K562 (cell line): Measurements from ENCODE around the gene CNTN5.

Source experiments
- ARID2 ChIP-seq: fragments of 450-650 bp; IDR thresholded peaks from 2 replicates; pipeline ENCODE4 v1.6.1; 2017; ENCODE audit warnings: antibody characterized with exemption, mild to moderate bottlenecking
- HINFP ChIP-seq: fragments of 450-650 bp; conservative IDR thresholded peaks from 2 replicates; pipeline ENCODE4 v1.6.1; 2016; ENCODE audit warnings: missing genetic modification characterization, low read depth, mild to moderate bottlenecking, control low read depth, missing compliant biosample characterization
- HNRNPH1 ChIP-seq: fragments of 200-400 bp; formaldehyde crosslinking; optimal IDR thresholded peaks from 2 replicates; pipeline ENCODE3; 2017; ENCODE audit warnings: low read depth, mild to moderate bottlenecking, low read length, moderate library complexity
- MAX ChIP-seq: sonication (generic); formaldehyde crosslinking; IDR thresholded peaks from 2 replicates; pipeline ENCODE4 v1.9.0; 2022; ENCODE audit warnings: mild to moderate bottlenecking, missing genetic modification reagents
- PCBP1 ChIP-seq: fragments of 200-400 bp; formaldehyde crosslinking; IDR thresholded peaks from 2 replicates; pipeline ENCODE4 v1.6.1; 2018; ENCODE audit warnings: mild to moderate bottlenecking, low read depth, low read length; ENCODE audit not compliant: poor library complexity, severe bottlenecking
- TARDBP ChIP-seq: fragments of 450-650 bp; IDR thresholded peaks from 2 replicates; pipeline ENCODE4 v1.6.1; 2016
- ZNF561 ChIP-seq: fragments of 450-650 bp; formaldehyde crosslinking; conservative IDR thresholded peaks from 2 replicates; pipeline ENCODE4 v1.4.0; 2020; ENCODE audit warnings: mild to moderate bottlenecking, moderate library complexity
- ZNF639 ChIP-seq, 2 experiments: fragments of 200-800 bp in 1 of 2; sonication (Bioruptor generic) in 1 of 2; sonication (generic) in 1 of 2; formaldehyde crosslinking in 1 of 2; IDR thresholded peaks in 1 of 2; conservative IDR thresholded peaks in 1 of 2; 2 replicates each; pipeline versions ENCODE4 v1.5.0 to v1.6.1; 2016 to 2020; ENCODE audit warnings: missing compliant biosample characterization in 1 of 2, missing genetic modification characterization in 1 of 2, missing genetic modification reagents in 1 of 2
- ZNF76 ChIP-seq: fragments of 250-450 bp; sonication (Bioruptor Pico); IDR thresholded peaks from 2 replicates; pipeline ENCODE4 v1.4.0; 2020; ENCODE audit warnings: mild to moderate bottlenecking, moderate library complexity, borderline replicate concordance

GRCh38 chr11:99277281-99277680 is 256.5 kb downstream of the CNTN5 start:
- no peak for TF ChIP-seq ZNF561 (CRISPR knock-in tag)
- no peak for TF ChIP-seq TARDBP
- TF ChIP-seq ZNF76 (CRISPR knock-in tag), result no peak
- TF ChIP-seq MAX (CRISPR knock-in tag), result no peak
- no peak for TF ChIP-seq ZNF639 (CRISPR knock-in tag; conservative IDR thresholded peaks at IDR 0.05 in 1 of 2, IDR thresholded peaks at IDR 0.05 in 1 of 2)
- no peak for TF ChIP-seq PCBP1
- no peak for TF ChIP-seq HINFP
- TF ChIP-seq ARID2, result no peak
- TF ChIP-seq HNRNPH1, result no peak
